Panc1 (cell line): ENCODE data around the gene GBF1. TPM values are rescaled to one million over a fixed set of nuclear protein-coding genes. Genes with fewer than 3 reads are reported as not detected.

Source experiments
- ATAC-seq: fragments of 200-7000 bp; cut with Tn5 transposase; 2 replicates; pipeline ENCODE4 v1.9.1; 2020; ENCODE audit warnings: mild to moderate bottlenecking, moderate library complexity
- BruUV-seq: library from RNA; stranded (reverse); fragments of 400-500 nt; replicated peaks from 2 replicates; lab custom pipeline; 2021; lab: Mats Ljungman, UMichigan
- CTCF ChIA-PET: fragments of 300-600 bp; sonication (Branson Sonifier 250); formaldehyde crosslinking; loops from one replicate; lab custom pipeline; 2022; ENCODE audit warnings: antibody characterized with exemption; lab: Charles Lee
- POLR2A ChIA-PET: fragments of 300-600 bp; sonication (Branson Sonifier 250); formaldehyde crosslinking; loops from one replicate; lab custom pipeline; 2022; ENCODE audit warnings: antibody characterized with exemption; lab: Charles Lee
- DNase-seq: peaks from one replicate; pipeline ENCODE4 v3.0.0-alpha.2; 2010; ENCODE audit warnings: low read depth, low spot score
- H3K27ac ChIP-seq: 2 replicates; pipeline ENCODE4 v1.5.1; 2011; ENCODE audit warnings: mild to moderate bottlenecking, low read length, inconsistent platforms
- H3K27me3 ChIP-seq: fragments of 200-500 bp; sonication (Bioruptor generic); 2 replicates; pipeline ENCODE4 v1.6.0; 2014; ENCODE audit warnings: low read length, inconsistent platforms; ENCODE audit not compliant: control insufficient read depth, insufficient read depth
- H3K36me3 ChIP-seq: fragments of 200-500 bp; sonication (Bioruptor generic); 2 replicates; pipeline ENCODE4 v1.5.1; 2014; ENCODE audit warnings: inconsistent platforms, mild to moderate bottlenecking, low read length, moderate library complexity; ENCODE audit not compliant: control insufficient read depth, insufficient read depth
- H3K4me1 ChIP-seq: 2 replicates; pipeline ENCODE4 v1.5.1; 2011; ENCODE audit warnings: inconsistent platforms, mild to moderate bottlenecking, low read length, moderate library complexity; ENCODE audit not compliant: control insufficient read depth, insufficient read depth
- H3K4me3 ChIP-seq, 2 experiments: 2 replicates each; pipeline ENCODE4 v1.5.1; 2011 to 2012; ENCODE audit warnings: low read depth in 2 of 2, low read length in 2 of 2, mild to moderate bottlenecking in 2 of 2, inconsistent platforms in 1 of 2, moderate library complexity in 1 of 2
- H3K9me3 ChIP-seq: fragments of 200-500 bp; sonication (Bioruptor generic); 2 replicates; pipeline ENCODE4 v1.5.1; 2014; ENCODE audit warnings: low read depth, mild to moderate bottlenecking, inconsistent platforms, low read length, moderate library complexity; ENCODE audit not compliant: control insufficient read depth, insufficient read depth
- POLR2AphosphoS5 ChIP-seq: IDR thresholded peaks from 2 replicates; pipeline ENCODE4 v1.6.1; 2012; ENCODE audit warnings: mild to moderate bottlenecking, low read depth, low read length, moderate library complexity
- SIN3A ChIP-seq: IDR thresholded peaks from 2 replicates; pipeline ENCODE4 v1.6.1; 2012; ENCODE audit warnings: low read depth, mild to moderate bottlenecking, low read length, moderate library complexity, borderline replicate concordance; ENCODE audit not compliant: insufficient read depth
- TCF7L2 ChIP-seq: IDR thresholded peaks from 2 replicates; pipeline ENCODE4 v1.6.1; 2011; ENCODE audit warnings: mild to moderate bottlenecking, low read depth, low read length, inconsistent platforms
- in situ Hi-C: cut with HindIII; loops from 2 replicates; pipeline ENCODE4 v1.10.0; 2016; ENCODE audit warnings: low sequenced_read_pairs, low pct_unique_long_range_greater_than_20kb
- intact Hi-C: fragments of 100-400 bp; cut with micrococcal nuclease; formaldehyde crosslinking; loops from one replicate; pipeline ENCODE4 v1.10.0; 2022; ENCODE audit not compliant: unreplicated experiment
- total RNA-seq: library from RNA; stranded (reverse); gene quantifications from one replicate; pipeline ENCODE4 v1.2.1, GENCODE V29; 2021; ENCODE audit not compliant: unreplicated experiment
- TF ChIP-seq, protein P1 (sequence below), 2 experiments: IDR thresholded peaks; 2 replicates each; pipeline ENCODE4 v1.6.1; 2011 to 2012; ENCODE audit warnings: low read depth in 2 of 2, control low read depth in 1 of 2, low read length in 1 of 2, mild to moderate bottlenecking in 1 of 2, moderate library complexity in 1 of 2; ENCODE audit not compliant: insufficient read depth in 1 of 2
- TF ChIP-seq, protein P2 (sequence below): fragments of 450-650 bp; IDR thresholded peaks from 2 replicates; pipeline ENCODE4 v1.5.1; 2017; ENCODE audit warnings: mild to moderate bottlenecking

The GBF1 gene
- total RNA-seq, 1 experiment from 2014 or later: 65.0 TPM

DNA sequence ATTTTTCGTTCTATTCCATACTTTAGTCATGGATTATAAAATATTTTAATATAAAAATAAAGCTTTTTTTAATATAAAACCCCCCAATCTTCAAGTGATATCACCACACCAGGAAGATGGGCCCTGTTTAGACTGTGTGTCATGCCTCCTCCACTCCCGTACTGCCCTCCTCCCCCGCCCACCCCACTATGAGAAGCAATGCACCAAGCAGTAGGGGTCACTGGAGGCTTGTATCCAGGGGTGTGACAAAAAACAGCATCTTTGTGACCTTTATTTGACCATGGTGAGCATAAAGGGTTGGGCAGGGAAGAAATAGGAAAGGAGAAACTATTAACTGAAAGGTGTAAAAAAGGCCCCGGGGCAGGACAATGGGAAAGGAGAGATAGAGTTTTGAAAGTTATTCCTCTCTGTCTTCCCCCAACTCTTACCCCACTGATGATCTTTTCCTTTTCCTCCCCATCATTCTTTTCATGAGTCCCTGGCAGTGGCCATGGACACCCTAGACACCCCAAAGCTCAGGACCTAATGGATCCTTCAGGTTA, 7.5 kb upstream of the GBF1 start:
- Histone ChIP-seq H3K27me3 (no peaks in the 10 kb centered on the region), H3K9me3 (no peaks in the 10 kb centered on the region), H3K4me3 (no peak overlapping the region), H3K36me3 (no peaks in the 10 kb centered on the region), H3K27ac (no peak overlapping the region), H3K4me1 (peaks cover 4% of the 10 kb centered on the region; the same call in 1 of the 2 replicates)
- POLR2A ChIA-PET: no interaction called here
- intact Hi-C loops (no loop called here), in situ Hi-C loops (no loop called here)
- DNase-seq (no peak), ATAC-seq (no peak)
- TF ChIP-seq POLR2AphosphoS5 (no peak), TCF7L2 (no peak), SIN3A (no peak)
- TF ChIP-seq, protein P1, sequence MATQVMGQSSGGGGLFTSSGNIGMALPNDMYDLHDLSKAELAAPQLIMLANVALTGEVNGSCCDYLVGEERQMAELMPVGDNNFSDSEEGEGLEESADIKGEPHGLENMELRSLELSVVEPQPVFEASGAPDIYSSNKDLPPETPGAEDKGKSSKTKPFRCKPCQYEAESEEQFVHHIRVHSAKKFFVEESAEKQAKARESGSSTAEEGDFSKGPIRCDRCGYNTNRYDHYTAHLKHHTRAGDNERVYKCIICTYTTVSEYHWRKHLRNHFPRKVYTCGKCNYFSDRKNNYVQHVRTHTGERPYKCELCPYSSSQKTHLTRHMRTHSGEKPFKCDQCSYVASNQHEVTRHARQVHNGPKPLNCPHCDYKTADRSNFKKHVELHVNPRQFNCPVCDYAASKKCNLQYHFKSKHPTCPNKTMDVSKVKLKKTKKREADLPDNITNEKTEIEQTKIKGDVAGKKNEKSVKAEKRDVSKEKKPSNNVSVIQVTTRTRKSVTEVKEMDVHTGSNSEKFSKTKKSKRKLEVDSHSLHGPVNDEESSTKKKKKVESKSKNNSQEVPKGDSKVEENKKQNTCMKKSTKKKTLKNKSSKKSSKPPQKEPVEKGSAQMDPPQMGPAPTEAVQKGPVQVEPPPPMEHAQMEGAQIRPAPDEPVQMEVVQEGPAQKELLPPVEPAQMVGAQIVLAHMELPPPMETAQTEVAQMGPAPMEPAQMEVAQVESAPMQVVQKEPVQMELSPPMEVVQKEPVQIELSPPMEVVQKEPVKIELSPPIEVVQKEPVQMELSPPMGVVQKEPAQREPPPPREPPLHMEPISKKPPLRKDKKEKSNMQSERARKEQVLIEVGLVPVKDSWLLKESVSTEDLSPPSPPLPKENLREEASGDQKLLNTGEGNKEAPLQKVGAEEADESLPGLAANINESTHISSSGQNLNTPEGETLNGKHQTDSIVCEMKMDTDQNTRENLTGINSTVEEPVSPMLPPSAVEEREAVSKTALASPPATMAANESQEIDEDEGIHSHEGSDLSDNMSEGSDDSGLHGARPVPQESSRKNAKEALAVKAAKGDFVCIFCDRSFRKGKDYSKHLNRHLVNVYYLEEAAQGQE (IDR thresholded peaks at IDR 0.05; ENCODE audit: insufficient read depth in 1 of 2, low read depth in 2 of 2, low read length in 1 of 2): no peak
- TF ChIP-seq, protein P2, sequence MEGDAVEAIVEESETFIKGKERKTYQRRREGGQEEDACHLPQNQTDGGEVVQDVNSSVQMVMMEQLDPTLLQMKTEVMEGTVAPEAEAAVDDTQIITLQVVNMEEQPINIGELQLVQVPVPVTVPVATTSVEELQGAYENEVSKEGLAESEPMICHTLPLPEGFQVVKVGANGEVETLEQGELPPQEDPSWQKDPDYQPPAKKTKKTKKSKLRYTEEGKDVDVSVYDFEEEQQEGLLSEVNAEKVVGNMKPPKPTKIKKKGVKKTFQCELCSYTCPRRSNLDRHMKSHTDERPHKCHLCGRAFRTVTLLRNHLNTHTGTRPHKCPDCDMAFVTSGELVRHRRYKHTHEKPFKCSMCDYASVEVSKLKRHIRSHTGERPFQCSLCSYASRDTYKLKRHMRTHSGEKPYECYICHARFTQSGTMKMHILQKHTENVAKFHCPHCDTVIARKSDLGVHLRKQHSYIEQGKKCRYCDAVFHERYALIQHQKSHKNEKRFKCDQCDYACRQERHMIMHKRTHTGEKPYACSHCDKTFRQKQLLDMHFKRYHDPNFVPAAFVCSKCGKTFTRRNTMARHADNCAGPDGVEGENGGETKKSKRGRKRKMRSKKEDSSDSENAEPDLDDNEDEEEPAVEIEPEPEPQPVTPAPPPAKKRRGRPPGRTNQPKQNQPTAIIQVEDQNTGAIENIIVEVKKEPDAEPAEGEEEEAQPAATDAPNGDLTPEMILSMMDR: no peak
- no TSS peak for BruUV-seq
- CTCF ChIA-PET: interaction anchor here (0.6 to 0.8 kb wide), 2 partner anchors 9 to 69 kb away, joined by 3 read pairs; no protein-coding TSS in a partner anchor

DNA sequence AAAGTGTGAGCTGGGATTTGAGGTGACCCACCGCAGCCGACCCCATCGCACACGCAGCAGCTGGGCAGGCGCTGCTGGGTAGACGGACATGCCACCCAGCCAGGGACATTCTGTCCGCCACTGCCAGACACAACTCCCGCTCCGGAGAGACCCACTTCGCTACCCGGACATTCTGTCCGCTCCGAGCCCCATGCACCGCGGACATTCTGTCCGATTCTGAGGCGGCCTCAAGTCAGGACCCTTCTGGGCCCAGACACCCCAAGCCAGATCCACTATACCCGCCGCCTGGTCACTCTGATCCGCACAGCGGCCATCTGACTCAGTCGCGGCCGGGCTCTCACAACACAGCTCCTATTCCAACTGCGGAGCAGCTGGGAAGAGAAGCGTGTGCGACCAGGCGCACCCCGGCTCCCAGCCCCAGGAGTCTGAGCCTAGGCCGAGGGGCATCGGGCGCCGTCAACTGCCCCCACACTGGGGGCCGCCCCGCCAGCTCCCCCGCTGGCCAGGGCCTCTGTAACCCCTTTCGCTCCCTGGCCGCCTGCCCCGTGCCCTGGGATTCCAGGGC, 4.8 kb upstream of the GBF1 start:
- ChIA-PET POLR2A (no interaction called here), CTCF (interaction anchor here (1.2 kb wide), 1 partner anchor 11 kb away, joined by 4 read pairs; no protein-coding TSS in a partner anchor)
- DNase-seq (no peak), ATAC-seq (no peak)
- Histone ChIP-seq H3K36me3 (no peaks in the 10 kb centered on the region; the same call in 1 of the 2 replicates), H3K4me1 (peaks cover 11% of the 10 kb centered on the region), H3K4me3 (peak overlapping the region in 1 of 2 experiments; percentile 84; a peak in 3 of 4 replicates), H3K9me3 (no peaks in the 10 kb centered on the region), H3K27ac (no peak overlapping the region), H3K27me3 (no peaks in the 10 kb centered on the region)
- in situ Hi-C loops: no loop called here
- TF ChIP-seq, protein P2: no peak
- intact Hi-C loops: no loop called here
- BruUV-seq: no TSS peak
